GM21737 (cell line): ENCODE data around the gene ADGRD1.
"Not testable (repeated sequence)": the region's sequence is repeated elsewhere in the genome, so short reads cannot be mapped to it uniquely, and the experiment has no call there.

ENCODE experiments used
- ATAC-seq: cut with Tn5 transposase; IDR thresholded peaks from one replicate; pipeline ENCODE4 v1.9.1; 2021; ENCODE audit warnings: mild to moderate bottlenecking, moderate library complexity; ENCODE audit not compliant: unreplicated experiment

Gene ADGRD1

DNA sequence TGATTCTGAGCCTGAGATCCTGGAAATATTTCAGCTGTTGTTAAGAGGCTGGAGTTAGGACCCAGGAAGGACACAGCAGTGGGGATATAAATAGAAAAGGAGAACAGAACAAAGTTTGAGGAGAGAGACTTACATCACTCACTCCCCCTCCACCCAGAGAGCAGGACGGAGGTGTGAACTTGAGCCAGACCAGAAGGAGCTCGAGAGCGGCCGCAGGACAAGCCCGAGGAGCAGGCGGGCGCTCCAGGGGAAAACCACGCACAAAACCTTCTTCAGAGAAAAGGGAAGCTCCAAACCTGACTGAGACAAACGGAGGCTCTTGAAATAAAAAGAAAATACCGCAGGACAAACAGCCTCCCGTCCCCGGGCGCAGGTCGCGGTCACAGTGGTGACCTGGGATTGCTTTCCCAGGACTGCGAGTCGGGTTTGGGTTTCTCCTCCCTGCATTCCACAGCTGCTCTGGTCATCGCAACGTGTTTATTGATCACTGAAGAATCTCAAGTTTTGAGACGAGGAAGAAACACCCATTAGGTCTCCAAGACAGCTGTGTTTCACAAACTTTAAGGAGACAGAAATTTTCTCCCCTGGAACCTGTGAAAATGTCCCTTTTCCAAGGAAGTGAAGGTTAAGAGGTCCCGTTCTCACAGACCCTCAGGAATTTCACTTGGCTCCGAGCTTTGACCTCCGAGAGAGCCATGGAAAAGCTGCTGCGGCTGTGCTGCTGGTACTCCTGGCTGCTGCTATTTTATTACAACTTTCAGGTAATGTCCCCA, at the start of gene ADGRD1:
TSS of gene ADGRD1 (plus strand) at position 137 of the 773 bp plus-strand sequence. CDS start at position 696, 559 bp downstream.
- ATAC-seq = no peak

DNA sequence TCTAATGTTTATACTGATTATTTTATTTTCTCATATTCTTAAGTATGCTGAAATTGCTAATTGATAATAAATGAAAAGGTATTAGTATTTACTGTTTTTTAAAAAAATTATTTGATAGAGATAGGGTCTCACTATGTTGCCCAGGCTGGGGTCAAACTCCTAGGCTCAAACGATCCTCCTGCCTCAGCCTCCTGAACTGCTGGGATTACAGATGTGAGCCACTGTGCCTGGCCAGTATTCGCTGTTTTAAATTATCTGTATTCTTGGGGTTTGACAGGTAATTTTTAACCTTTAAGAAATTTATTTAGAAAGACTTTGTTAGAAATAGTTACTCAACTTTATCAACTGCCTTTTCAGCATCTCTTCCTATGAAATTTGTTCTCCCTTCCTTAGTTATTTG, 49.6 kb upstream of the ADGRD1 start:
- ATAC-seq = no peak

DNA sequence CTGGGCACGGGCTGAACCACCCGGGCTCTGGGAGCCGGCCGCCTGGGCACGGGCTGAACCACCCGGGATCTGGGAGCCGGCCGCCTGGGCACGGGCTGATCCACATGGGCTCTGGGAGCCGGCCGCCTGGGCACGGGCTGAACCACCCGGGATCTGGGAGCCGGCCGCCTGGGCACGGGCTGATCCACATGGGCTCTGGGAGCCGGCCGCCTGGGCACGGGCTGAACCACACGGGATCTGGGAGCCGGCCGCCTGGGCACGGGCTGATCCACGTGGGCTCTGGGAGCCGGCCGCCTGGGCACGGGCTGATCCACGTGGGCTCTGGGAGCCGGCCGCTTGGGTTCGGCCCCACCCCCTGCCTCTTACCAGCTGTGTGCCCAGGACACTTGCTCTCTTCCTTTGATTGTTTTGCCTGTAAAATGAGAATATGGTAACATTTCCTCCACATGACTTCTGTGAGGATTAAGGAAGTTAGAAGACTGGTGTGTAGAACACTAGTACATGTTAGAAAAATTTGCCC, 48.7 kb upstream of the ADGRD1 start:
- ATAC-seq = not testable (repeated sequence)

DNA sequence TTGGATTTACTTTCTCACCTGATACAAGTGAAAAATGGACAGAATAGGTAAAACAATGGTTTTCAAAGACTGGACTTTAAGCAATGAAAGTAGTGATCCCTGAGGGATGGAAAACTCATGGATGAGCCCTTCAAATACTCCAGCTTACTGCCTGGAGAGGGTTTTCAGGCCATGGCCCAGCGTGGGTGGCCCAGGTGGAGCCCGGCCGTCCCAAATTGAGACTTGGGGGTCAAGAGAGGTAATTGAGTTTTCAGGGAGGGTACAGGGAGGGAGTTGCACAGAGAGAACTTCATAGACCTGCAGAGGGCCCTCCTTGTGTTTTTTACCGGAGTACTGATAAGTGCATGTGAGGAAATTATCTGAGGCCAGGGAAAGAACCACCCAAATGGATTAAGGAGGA, 44.6 kb upstream of the ADGRD1 start:
- no peak for ATAC-seq

DNA sequence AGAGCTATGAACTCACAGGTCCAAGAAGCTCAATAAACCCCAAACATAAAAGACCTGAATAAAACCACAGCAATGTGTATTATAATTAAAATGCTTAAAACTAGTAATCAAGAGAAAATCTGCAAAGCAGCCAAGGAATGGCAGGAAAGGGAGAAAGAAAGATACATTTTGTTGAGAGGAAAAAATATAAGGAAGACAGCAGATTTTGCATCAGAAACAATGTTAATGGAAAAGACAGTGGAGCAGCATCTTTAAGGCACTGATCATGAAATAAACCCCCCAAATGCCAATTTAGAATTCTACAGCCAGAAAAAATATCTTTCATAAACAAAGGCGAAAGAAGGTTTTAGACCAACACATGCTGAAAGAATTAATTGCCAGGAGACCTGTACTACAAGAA, 42.5 kb upstream of the ADGRD1 start:
- ATAC-seq = no peak

DNA sequence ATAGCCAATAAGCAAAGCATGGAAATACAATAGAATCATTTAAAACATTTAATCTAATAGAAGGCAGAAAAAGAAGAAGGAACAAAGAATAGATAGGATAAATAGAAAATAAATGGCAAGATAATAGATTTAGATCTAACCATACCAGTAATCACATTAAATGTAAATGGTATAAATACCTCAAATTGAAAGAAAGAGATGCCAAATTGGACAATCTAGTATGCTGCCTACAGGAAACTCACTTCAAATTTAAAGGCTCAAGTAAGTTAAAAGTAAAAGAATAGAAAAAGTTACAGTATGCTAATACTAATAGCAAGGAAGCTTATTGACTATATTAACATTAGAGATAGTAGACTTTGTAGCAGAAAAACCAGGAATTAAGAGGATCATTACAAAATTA, 41.8 kb upstream of the ADGRD1 start:
- no peak for ATAC-seq

DNA sequence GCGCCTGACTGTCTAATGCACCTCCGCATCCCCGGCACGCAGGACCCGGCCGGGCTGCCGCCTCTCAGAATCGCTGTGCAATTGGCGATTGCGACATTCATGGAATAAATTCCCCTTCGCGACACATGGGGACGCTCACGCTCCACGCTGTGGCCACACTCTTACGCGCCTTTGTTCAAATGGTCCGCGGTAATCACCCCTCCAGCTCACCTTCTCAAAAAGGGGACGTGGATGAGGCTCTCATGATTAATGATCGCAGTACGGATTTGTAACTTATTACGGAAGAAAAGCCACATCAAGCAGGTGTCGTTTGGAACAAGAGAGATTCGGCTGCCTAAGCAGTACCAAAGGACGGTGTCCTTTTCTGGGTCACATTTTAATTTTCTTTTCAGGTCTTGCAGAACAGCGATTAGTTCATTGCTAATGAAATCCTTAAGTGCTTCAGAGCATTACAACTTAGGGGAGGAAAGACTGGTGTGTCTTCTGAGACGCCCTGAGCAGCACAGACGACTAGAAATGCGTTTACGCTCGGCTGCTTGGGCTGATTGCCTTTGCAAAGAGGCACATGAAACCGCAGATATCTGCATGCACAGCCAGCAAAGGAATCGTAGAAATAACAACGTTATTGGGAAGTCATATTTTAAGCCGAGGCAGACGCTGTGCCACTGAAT, 37.3 kb upstream of the ADGRD1 start:
- no peak for ATAC-seq

DNA sequence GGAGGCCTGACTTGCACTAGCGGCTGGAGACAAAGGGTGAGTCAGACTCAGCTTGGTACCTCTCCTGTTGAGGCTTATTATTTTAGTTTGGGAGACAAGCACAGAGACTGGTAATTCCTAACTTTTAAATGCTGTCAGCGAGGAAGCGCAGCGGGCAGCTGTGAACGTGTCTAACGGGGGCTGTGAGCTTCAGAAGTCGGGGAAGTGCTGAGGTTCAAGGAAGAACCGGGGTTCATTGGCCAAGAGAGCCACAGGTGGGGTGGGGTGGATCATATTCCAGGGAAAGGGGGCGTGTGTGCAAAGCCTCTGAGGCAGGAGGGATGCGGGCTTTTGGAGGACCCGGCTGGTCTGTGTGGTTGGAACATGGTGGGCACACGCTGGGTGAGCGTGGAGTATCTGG, 36.1 kb upstream of the ADGRD1 start:
- no peak for ATAC-seq

DNA sequence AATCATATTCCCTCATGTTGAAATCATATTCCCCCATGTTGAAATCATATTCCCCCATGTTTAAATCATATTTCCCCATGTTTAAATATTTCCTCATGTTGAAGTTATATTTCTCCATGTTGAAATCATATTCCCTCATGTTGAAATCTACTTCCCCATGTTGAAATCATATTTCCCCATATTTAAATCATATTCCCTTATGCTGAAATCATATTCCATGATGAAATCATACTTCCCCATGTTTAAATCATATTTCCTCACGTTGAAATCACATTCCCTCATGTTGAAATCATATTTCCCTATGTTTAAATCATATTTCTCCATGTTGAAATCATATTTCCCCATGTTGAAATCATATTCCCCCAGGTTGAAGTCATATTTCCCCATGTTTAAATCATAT, 34.6 kb upstream of the ADGRD1 start:
- no peak for ATAC-seq

DNA sequence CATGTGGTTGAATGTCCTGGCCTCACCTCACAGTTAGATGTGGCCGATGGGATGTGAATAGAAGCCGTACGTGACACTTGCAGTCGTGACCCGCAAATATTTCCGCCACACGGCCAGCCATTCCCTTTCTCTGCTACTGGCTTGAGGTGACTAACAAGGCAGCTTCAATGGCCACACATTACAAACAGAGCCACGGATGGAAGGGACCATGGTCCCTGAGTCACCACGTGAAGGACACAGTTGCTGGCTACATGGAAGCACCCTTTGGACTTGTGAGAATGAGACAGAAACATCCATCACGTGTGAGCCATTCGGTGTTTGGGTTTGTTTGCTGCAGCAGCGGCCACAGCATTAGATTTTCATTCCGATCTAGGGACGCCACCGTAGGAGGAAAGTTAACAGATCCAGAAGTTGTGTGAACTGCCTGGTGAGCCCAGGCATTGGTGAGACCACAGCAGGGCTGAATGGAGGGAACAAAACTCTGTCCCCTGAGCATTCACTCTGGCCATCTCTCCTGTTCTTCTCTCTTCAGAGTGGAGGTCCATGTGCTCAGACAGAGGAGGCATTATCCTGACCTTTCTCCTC, 33.5 kb upstream of the ADGRD1 start:
- no peak for ATAC-seq

DNA sequence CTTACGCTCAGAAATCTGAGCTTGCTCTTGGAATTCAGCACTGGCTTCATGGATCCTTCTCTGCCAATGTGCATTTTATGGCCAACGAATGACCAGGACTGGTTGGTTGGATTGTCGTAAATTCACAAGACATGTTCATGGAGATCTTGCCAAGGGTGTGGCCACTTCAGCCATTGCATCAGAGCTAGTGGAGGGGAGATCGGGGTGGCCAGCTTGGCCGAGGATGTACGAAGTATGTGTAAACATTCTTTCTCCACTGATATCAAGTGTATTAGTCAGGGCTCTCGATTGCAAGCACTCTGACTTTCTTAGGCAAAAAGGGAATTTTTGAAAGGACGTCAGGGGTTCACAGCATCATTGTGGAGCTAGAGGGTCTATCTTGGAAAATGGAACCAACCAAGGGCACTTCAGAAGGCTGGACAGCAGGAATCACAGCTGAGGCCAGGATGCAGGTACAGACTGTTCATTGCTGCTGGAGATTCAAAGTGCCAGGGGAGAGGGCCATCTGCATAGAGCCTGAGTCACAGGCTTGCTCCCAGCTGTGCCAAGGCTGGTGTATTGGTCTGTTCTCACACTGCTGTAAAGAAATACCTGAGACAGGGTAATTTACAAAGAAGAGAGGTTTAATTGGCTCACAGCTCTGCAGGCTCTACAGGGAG, 32.9 kb upstream of the ADGRD1 start:
- ATAC-seq = no peak

DNA sequence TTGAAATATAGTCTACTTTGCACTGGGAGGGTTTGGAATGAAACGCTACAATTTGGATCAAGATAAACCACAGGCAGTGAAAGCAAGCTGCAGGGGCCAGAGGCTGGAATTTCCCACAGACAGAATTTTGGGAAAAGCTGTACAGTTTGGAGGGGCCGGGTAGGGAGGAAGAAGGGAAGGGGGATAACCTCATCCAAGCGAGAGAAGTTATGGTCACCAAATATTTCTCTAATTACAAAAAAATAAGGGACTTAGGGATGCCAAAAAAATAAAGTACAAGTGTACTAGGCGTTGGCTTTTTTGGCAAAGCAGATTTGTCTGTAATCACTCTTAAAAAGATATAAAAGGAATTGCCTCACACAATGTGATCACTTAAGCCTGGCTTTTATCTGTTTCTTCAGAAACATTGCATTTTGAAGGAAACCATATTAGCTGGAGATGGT, 31.2 kb upstream of the ADGRD1 start:
- no peak for ATAC-seq

DNA sequence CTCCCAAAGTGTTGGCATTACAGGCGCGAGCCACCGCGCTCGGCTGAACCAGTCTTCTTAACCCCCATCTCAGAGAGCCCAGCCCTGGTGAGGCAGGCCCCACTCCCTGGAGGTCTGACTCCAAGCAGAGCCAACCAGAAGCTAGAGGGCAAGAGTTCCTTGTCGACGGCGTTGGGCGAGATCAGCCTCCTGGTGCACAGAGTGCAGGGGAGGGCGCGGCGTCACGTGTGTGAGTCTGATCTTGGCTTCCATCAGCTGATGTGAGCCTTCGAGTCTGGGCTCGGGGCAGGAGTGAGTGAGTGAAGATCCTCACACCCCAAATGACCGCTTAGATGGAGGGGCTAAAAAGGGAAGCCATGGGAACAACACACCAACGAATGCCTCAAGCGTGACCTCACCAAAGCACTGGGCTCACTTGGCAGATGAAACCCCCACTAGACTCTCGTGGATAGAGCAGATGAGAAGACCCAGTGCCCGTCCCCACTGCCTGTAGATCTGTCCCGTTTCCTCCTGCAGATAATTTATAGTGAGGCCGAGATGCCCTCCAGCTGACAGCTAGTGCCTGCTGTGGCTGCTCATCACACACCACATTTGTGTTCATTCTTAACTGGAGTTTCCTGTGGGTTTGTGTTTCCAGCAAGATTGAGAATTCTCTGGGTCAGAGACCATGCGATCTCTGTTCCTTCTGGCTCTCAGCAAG, 28.6 kb upstream of the ADGRD1 start:
- no peak for ATAC-seq

DNA sequence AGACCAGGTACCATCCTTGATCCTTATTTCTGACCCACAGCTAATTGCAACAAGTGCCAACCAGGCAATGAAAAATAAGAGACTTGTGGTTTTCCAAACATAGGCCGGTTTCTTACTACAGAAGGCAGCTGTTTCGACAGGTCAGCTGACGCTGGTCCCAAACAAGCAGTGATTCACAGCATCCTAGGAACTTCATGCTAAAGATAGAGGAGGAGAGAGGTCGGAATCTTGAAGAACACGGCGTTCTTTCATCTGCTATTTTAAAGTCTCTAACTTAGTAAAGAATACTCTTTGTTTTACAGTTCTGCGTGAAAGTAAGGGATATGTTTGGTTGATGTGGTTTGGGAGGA, 28.1 kb upstream of the ADGRD1 start:
- no peak for ATAC-seq

DNA sequence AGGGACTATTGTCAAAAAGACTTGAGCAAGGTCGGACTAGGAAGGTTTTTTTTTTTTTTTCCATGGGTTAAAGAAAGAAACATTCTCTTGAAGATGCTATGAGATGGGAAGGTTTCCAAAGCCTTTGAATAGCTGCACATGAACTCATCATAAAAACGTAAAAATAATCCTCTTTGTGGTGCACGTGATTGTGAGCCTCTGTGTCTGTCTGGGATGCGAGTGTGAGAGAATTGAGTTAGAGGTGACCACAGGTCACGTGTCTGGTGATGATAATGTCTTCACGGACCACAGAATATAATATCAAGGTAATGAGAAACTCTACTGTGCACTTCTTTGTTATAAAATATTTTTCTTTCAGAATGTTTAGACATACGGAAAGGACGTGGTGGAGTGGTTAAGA, 24.3 kb upstream of the ADGRD1 start:
- ATAC-seq = no peak

DNA sequence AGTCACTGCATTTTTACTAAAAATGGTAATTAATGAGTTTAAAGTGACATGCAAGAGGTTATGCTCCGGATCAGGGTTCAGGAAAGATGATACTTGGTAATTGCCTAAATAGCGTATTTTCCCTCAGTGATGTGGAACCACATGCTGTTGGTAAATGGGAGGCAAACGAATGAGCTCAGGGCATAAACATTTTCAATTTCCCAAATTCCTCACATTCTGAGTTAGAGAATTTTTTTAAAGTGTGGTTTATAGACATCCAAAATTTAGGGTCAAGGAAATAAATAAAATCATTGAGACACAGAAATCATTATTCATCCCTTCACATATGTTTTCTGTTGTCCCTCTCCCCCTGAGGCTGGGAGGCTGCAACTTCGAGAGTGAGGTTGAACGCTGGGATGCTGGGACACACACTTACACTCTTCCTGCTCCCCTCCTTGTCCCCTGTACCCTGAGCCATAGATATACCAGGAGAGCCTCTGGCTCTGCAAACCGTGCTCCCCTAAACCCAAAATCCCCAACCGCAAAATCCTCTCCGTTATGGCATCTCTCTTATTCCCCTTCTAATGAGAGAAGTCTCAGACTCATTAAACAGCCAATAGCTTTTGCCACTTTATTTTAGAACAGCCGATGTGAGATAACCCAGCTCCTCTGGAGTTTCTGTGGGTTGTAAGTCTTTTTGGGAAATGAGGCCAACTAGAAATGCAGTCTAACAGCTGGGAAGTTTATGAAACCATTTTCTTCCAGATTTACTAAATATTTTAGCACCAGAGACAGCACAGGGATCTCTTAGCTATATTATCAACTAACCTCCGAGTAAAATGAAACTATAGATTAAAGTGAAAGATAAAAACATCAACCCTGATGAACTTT, 21.4 kb upstream of the ADGRD1 start:
- ATAC-seq = no peak

DNA sequence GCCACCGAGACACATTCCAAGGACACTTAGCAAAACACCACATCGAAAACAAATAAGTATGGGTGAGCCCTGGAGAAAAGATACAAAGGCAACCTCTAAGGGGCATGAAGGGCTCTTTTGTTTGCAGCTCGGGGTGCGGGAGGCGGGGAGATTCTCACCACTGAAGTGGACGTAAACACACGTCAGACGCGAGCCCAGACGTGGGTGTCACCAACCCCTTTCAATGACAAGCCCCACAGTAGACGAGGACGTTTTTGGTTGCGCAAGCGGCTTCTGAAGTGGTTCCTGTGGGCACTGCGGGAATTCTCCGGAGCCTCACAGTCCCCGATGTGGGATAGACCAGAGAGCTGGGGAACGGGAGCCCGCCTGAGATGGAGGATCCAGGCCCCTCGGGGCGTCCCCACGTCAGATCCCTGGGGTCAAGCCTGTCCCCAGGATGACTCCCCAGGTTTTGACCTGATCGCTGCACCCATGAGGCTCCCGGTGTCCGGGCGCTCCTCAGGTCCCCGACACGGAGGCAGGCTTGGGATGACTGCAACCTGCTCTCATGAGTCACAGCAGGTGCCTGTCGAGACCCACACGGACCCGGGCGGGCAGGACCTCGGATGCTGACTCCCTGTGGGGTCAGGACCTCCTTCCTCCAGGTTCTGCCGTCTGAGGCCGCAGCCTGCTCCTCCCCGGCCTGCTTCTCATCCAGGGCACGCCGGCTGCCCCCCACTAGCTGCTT, 20.3 kb upstream of the ADGRD1 start:
- ATAC-seq = no peak

DNA sequence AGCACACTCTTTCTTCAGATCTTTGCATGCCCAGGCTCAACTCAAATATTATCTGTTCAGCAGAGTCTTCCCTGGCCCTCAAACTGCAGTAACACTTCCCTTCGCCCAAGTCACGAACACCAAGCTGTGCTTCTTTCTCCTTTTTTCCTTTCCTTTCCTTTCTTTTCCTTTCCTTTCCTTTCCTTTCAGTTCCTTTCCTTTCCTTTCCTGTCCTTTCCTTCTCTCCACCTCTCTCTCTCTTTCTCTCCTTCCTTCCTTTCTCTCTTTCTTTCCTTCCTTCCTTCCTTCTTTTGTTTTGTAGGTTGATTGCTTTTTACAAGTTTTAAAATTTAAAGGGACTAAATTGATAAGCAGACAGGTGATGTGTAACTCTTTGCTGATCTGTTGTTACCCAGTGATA, 19.0 kb upstream of the ADGRD1 start:
- no peak for ATAC-seq

DNA sequence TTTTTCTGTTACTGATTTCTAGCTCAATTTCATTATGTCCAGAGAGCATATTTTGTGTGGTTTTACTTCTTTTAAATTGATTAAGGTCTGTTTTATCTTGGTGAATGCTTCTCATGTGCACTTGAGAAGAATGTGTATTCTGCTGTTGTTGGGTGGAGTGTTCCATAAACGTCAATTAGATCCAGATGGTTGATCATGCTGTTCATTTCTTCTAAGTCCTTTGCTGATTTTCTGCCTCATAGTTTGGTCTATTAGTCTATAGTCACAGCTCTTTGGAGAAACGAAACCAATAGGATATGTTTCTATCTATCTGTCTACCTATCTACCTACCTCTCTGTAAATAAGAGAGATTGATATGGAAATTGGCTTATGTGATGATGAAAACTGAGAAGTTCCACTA, 17.1 kb upstream of the ADGRD1 start:
- ATAC-seq = no peak
